Suppressor macrophage treated with lipopolysaccharide for 1 hour (primary cell): ENCODE measurements around the gene PFKP.

Source experiments
- DNase-seq, 3 donors: peaks; one replicate each; pipeline ENCODE4 v3.0.0-alpha.2; 2020 to 2022

Gene PFKP

DNA sequence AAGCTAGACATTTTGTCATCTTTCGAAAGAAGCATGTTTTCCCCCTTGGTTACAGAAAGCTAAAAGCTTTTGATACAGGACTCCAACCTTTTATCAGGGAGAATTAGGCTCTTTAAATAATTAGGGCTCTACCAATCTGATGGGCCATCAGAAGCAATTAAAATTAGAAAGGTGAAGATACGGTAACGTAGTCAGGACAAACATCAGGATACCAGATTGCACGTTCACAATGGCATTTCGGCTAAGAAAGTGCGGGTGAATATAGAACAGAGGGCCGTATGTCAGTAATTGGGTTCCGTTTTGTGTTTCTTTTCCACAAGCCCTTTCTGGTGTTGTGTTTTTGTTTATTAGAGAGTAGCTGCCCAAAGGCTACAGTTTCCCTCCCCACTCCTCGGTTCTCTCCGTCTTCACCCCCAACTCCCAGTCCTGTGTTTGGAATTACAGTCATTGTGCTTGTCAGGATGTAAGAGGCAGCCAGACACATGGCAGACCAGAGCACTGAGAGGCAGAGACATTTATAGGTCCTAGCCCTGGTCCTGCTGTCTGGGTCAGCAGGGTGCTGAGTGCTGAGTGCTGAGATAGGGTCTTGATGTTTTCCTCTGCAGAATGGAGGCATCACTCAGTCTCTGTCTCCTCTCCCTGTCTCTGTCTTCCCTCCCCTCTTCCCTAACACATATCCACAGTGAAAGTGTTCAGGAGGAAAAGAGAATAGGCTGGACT, 5.5 kb downstream of the PFKP start:
- DNase-seq, result no peak

DNA sequence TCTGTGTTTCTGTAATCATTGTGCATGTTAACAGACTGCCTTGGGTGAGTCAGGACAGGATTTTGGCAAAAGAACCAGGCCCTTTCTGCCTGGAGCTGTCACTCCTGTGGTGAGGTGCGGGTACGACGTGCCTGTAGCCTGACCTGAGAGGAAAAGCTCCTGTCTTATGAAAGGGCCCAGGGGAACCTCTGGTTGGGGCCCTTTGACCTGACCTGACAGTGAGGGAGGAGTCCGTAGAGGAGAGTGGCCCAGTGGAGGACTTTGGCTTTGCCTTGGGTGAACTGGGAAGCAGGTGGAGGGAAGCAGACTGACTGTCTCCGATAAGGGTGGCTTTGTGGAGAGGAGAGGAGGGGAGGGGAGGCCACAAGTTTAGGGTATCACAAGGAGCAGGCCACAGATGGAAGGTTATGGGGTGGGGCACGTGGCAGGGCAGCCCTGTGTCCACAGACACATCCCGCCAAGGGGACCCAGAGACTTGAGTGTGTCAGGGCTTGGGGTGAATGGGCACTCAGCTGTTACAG, 6.9 kb downstream of the PFKP start:
- DNase-seq, result no peak

DNA sequence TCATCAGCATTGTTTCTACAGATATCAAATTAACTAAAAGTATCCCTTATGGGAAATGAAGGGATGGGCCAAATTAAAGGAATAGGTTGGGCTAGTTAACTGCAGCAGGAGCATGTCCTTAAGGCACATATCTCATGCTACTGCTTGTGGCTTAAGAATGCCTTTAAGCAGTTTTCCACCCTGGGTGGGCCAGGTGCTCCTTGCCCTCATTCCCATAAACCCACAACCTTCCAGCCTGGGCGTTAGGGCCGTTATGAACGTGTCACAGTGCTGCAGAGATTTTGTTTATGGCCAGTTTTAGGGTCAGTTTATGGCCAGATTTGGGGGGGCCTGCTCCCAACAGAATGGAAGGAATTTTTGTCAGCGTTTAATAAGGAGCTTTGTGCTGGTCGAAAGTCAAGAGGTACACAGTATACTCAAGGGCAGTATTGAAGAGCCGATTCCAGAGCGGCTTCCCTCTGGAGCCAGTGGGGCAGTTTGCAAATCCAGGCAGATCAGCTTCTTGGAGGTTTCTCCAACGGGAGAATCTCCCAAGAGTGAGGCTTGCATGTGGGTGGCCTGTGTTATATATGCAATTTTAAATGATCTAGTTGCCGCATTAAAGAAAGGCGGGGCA, 7.7 kb downstream of the PFKP start:
- DNase-seq, result no peak

DNA sequence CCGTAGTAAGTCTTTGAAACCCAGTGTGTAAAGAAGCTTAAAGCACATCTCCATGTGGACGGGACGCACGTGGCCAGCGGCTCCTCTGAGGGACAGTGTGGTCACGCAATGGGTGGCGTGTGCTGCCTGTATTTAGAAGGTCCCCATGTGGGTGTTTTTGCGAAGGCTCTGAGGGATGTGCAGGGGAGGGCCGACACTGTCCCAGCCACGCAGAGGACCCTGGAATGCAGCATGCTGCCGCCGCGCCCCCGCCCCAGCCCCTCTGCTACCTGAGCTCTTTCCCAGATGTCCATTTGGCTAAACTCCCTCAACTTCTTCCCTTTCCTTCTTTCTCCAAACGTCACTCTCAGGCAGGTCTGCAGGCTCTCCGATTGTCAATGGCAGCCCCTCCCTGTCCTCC, 8.8 kb downstream of the PFKP start:
- no peak for DNase-seq

DNA sequence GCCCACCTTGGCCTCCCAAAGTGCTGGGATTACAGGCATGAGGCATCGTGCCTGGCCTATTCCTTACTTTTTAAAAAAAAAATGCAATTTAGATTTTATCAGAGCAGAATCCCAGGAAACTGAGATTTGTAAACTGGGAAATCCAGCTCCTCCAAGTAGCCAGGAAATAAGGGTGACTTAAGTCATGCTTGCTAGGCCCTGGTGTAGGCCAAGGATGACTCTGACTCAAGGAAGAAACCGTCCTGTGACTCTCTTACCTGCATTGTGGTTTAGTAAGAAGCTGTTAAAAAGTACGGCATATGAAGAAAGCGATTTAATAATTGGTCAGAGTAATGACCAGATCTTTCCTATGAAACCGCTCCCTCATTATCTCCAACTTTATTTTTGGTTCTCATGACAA, 10.2 kb downstream of the PFKP start:
- no peak for DNase-seq

DNA sequence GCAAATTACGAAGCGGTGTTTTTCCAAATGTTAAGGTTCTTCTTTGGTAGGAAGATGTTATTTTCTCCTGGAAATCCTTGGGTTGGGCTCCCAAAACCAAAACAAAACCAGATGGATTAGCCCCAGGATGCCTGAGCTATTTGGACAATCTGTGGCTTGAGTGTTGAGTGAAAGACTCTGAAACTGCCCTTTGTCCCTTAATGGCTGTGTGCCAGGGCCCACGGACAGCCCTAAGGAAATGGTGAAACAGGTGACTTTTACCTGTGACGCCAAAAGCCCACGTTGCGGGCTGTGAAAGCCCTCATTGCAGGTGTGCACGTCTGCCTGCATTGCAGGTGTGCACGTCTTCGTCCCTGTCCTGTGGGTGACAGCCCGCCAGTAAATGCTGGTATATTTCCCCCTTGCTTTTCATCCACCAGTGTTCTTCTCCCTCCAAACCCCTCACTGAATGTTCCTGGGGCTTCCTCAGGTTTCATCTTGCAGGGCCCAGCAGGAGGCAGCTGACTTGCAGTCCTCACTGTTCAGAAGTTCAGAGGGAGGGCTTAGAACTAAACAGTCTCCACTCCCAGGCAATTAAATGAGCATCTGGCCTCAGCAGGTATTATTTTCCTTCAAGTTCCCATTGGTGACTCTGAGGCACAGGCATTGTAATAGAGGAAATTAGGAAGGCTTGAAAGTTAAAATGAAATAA, 10.7 kb downstream of the PFKP start:
- no peak for DNase-seq

DNA sequence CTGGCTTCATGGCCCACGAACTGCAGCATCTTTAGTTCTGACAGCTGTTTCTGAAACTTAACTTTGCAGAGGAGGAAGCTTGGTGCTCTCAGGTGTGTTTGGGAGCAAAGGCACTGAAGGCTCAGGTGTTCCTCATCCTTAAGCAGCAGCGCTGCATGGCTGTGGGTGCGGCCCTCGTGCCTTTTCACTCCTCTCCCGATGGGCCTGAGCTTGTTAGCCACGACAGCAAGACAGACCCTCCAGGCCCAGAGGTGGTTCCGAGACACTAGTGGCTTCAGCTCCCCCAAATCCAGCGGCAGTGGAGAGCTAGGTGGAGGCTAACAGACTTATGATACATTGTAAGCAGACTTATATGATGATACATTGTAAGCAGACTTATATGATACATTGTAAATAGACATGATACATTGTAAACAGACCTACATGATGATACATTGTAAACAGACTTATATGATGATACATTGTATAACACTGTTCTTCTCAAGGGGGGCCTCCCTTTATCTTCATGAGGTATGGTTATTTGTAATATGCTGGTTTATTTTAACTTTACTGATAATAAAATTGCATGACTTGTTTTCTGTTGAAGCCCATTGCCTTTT, 14.1 kb downstream of the PFKP start:
- no peak for DNase-seq

DNA sequence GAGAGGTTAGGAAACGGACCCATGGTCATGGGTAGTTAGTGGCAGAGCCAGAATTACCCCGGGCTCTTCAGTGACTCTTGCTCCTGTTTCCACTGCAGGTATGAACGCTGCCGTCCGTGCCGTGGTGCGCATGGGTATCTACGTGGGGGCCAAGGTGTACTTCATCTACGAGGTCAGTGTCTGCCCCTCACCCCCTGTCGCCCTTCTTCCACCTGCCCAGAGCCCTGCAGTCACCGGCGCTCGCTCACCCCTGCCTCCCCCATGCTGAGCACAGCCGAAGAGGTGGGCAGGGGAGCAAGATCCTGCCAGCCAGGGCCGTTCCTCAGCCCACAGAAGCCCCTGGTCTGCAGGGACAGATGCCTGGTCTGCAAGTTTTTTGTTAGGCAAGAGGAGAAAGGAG, 14.9 kb downstream of the PFKP start:
- DNase-seq, result no peak

DNA sequence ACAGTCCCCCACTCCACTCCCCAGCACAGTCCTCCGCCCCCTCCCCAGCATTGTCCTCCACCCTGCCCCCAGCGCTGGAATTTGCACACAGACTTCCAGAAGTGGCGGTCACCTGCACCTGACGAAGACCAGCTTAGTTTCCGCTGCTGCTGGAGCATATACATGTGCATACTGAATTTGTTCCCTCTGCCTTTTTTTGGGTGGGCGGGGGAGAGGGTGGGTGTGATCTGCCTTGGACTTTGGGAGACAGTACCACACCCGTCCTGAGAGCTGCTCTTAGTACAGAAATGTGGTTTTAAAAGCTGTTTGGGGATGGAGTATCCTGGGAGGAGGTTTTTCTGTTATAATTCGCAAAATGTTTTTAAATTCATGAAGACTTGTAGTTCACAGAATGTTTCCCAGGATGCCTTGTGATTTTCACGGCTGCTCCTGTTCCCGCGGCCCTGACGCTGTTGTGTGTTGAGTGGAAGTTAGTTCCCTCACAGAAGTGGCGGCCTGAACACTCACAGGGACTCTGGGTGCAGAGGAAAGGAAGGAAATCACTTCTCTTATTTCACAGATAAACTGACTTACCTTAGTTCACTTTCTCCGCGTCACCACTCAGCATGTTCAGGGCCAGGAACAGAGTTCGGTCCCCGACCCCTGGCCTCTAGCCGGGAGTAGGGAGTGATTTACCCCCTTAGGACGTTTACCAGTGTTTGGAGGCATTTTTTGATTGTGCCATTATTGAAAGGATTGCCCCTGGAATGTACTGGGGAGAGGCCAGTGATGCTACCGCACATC, 18.6 kb downstream of the PFKP start:
- no peak for DNase-seq

DNA sequence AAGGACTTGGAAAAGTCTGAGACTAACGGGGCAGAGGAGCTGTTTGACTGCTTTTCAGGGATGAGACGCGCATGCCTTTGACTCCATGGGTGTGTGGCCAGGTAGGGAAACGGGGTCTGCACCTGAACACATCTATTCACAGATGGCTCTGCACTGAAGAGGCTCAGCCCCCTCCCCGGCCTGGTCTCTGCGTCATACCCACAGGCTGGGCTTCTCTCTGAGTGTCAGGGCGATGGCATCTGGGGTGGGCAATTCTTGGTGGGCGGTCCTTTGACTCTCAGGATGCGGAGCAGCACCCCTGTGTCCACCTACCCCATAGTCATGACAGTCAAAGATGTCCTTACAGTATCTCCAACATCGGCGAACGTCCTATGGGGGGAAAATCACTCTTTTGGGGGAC, 23.0 kb downstream of the PFKP start:
- no peak for DNase-seq

DNA sequence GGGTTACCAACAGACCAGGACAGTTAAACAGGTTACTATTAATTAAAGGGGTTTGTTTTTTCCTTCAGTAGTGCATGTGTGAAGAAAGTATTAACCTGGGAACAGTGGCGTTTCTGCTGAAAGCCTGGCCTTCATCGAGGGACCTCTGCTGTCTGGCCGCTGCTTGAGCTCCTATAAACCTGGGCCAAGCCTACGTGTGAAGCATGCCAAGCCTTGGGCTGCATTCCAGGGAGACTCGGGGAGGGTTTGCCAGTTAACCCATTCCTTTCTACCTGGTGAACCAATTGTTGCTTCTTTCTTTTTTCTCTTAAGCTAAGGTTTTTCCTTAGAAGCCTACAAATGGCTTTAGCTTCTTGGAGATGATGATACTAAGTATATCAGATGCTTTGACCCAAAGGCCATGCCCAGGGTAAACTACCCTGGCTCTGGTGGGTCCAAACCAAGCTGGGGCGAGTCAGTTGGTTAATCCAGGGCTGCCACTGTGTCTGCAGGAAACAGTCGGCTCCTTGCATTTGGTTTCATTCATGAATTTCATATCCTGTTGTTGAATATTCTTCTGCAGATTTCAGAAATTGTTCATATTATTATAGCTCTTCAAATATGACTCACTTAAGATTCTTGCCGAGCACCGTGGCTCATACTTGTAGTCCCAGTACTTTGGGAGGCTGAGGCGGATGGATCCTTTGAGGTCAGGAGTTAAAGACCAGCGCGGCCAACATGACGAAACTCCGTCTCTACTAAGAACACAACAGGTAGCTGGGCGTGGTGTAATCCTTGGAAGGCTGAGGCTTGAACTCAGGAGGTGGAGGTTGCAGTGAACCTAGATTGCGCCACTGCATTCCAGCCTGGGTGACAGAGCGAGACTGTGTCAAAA, 23.8 kb downstream of the PFKP start:
- peak in 1 of 3 donors; percentile 16 for DNase-seq

DNA sequence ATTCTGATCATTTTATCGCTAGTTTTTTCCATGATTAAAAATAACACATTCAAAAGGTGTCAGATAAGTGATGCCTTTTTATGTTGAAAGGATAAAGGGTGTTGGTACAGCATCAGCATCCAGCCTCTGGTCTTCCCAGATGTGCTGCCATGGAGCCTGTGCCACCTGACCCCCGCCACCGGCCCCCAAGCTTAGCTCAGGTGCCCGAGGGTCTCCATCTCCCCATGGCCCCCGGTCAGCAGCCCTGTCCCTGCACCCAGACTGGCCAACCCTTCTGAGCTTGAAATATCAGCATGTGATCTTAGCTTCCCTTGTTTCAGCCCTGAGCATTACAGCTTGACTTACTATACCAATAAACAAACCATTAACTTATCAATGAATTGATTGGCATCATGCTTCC, 24.6 kb downstream of the PFKP start:
- no peak for DNase-seq

DNA sequence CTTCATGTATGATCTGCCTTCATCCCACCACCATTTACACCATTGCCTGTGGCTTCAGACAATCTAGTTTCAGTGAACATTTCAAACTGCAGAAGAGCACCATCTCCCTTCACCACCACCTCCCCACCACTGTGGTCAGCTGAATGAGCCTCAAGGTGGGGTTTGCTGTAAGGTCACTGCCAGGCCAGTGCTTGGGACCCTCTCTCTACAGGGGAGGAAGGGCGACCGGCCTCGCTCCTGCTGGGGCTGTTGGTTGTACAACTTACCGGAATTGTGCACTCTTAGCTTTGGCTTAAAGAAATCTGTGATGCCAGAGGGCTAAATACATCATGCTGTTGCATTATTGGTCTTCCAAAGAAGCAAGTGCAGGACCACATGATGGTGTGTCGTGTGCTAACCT, 26.6 kb downstream of the PFKP start:
- DNase-seq, result no peak

DNA sequence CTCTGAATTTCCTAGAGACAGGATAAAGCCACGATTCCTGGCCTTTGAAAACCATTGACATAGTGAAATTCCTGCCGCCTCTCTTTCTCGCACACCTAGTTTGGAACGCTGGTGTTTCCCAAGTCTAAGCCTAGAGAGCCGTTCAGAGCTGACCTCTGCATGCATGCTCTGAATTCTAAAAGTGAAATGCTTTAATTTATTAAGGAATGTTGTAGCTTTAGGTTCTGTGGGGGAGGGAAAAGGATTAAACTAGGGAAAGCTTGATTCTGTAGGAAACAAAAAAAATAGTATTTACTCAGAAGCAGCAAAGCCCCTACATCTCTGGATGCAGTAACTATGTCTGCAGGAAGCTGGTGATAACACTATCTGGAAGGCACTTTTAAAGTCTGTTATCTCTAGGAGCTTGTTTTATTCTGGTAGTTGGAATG, 27.3 kb downstream of the PFKP start:
- DNase-seq, result no peak

DNA sequence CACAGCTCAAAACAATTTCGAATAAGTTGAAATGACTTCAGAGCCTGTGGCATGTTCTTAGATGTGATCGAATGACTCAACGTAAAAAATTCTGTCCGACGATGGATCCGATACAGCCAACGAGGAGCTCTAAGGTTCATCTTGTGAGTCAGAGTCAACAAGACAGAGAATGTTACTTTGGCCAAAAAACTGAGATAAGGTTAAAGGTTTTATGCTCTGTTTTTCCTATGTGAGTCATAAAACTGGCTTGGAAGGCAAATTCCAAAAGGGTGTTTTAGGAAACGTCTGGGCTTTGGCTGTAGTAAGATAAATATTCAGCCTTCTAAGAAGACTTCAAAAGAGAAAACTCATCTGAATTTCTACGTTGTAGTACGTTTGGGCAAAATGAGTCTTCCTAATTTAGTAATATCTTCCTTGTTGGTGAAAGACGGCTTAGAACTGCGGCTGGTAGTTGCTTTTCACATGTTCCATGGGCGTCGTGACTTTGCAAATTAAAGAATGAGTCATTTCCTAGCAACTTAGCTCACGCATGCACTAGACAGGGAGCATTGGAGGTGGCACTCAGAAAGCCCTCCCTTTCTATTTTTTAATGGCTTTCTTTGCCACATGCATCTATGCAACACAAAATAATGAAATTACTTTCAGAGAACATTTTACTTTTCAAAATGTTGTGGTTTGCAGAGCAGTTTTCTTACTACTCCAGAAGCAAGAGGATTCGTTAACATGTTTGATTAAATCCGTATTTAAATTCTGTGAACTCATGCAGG, 28.2 kb downstream of the PFKP start:
- DNase-seq, result peak; percentile 82 to 93 (median 93)

DNA sequence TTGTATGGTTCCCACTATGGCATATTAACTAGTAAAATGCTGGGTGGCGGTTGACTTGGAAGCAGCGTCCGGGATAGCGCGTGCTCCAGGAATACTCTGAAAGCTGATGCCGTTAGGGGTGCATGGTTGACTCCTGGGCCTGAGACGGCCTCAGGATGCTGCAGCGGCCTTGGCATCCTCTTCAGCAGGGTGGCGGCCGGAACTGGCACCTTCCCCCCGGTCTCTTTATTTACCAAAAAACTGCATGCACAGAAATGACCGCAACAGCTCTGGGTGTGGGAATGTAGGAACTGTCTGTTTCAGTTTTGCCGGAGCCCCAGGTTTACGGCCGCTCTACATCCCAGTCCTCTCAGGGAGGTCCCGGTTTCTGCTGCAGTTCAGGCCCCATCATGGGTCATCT, 28.8 kb downstream of the PFKP start:
- peak; percentile 17 to 32 (median 25) for DNase-seq

DNA sequence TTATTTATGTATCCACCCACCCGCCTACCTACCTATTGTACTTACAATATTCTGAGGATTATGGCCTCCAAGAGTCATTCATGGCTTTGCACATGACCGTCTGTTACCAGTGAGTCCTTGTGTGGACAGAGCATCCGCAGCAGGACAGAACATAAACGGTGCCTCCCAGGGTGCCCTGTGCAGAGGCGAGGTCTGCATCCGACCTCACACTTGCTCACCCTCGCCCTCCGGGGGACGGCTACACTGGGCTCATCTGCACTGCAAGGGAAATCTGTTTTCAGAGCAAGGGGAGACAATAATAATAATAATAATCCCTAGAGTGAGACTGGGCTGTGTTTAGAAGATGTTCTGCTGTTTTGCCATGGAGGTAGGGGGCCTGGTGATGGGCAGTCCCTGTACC, 29.8 kb downstream of the PFKP start:
- DNase-seq, result no peak

DNA sequence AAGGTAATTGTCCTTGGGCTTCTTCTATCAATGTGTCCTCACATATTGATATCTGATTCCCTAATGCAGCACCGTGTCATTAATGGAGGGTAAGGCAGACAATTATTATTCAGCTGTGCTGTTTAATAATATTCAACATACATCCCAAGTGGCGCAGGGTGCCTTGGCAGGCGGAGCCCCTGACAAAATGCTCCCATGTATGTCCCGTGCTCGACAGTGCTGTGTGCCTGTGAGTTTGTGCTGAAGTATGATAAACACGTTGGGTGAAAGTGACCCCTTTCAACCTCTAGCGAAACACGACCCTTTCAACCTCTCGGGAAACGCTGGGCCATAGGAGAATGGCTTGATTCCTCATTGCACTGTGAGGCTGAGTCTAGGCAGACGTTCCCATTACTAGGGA, 31.3 kb downstream of the PFKP start:
- DNase-seq, result no peak

DNA sequence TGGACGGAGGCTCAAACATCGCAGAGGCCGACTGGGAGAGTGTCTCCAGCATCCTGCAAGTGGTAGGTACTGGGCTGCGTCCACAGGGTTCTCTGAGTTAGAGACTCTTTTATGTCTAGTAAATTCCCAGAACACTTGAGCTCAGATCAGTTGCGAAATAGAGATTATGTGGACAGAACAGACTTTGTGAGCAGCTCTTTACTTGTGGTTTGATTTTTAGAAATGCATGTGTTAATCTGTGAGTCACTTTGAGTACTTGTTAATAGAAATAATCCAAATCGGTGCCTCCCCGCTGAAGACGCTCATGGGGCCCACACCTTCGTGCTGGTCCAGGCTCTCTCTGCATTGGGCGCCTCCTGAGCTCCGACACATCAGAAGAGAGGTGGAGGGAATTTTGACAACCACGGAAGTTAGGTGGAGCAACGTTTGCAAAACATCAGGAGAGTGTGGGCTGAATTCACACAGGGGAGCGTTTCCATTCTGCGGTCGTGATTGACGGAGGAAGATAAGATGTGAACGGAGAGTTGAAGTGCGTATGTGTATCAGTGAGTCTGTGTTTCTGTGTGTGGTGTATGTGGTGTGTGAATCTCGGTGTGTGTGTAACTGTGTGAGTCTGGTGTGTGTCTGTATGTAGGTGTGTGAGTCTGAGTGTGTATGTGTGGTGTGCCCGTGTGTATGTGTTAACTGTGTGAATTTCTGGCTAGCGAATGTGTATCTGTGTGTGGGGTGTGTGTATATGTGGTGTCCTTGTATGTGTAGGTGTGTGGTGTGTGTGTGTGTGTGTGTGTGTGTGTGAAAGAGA, 32.1 kb downstream of the PFKP start:
- peak; percentile 48 to 81 (median 77) for DNase-seq
